ENCODE measurements around the gene GEN1. TPM values are rescaled to one million over a fixed set of nuclear protein-coding genes. Genes with fewer than 3 reads are reported as not detected.

Gene GEN1
- total and polyA plus RNA-seq, 2 of the 13 experiments (the other 11 are each of a cell fraction or from before 2014, with no cell fraction given): 9.9 to 27.1 TPM

- intact Hi-C loops (cut with micrococcal nuclease; ENCODE audit: unreplicated experiment) (no loop called here), in situ Hi-C loops (cut with HindIII; ENCODE audit: extremely low pct_ligation_motif_present, low pct_unique_long_range_greater_than_20kb) (no loop called here)
- H3K4me1 ChIP-seq (ENCODE audit: insufficient read depth, low read length): peaks cover 8% of the 10 kb centered on the region
- TF ChIP-seq CCAR2 (optimal IDR thresholded peaks at IDR 0.05; ENCODE audit: low read depth, low read length): no peak
- no peak for TF ChIP-seq MIXL1 (CRISPR knock-in tag; IDR thresholded peaks at IDR 0.05)
- no peak for TF ChIP-seq MXD1 (CRISPR knock-in tag; IDR thresholded peaks at IDR 0.05)
- TF ChIP-seq ZNF280B (CRISPR knock-in tag; IDR thresholded peaks at IDR 0.05; ENCODE audit: borderline replicate concordance): no peak
- TF ChIP-seq ZXDC (CRISPR knock-in tag; IDR thresholded peaks at IDR 0.05): no peak
- TF ChIP-seq HIC2 (CRISPR knock-in tag; IDR thresholded peaks at IDR 0.05; ENCODE audit: low read depth): no peak
- no peak for TF ChIP-seq ZNF331 (CRISPR knock-in tag; IDR thresholded peaks at IDR 0.05)
- no peak overlapping the region for H3K4me3 ChIP-seq (replicated peaks in 1 of 3; ENCODE audit: insufficient read depth in 1 of 3, low read depth in 2 of 3, low read length in 3 of 3)
- ChIA-PET CTCF (ENCODE audit: low intra/inter-chr PET ratio, low total read pairs) (no interaction called here), POLR2A (interaction anchor here (0.7 kb wide), 1 partner anchor 29 kb away, joined by 3 read pairs; no protein-coding TSS in a partner anchor)
- no peak overlapping the region for H3K4me2 ChIP-seq (ENCODE audit: low read depth, low read length)
- no peak for DNase-seq (ENCODE audit: low spot score)
- H3K27ac ChIP-seq (ENCODE audit: extremely low read length, insufficient read depth, low read length): no peak overlapping the region
- WGBS (ENCODE audit: low lambda C conversion rate): 41% methylated on average over 8 of the region's 8 CpGs
- no peaks in the 10 kb centered on the region for H3K79me2 ChIP-seq (ENCODE audit: insufficient read depth, low read length)
- H3K27me3 ChIP-seq (ENCODE audit: control insufficient read depth in 1 of 2, insufficient read depth in 2 of 2, low read length in 2 of 2): peaks cover 0 to 12% of the 10 kb centered on the region in 2 experiments; a peak in 2 of 5 replicates
- FAIRE-seq: no peak
- no peak overlapping the region for H2AFZ ChIP-seq (ENCODE audit: low read length)
- no TSS peak for BruUV-seq (replicated peaks)
- H4K20me1 ChIP-seq (ENCODE audit: insufficient read depth, low read length): no peaks in the 10 kb centered on the region
- peak; percentile 37; the same call in 2 of the 3 replicates for ATAC-seq
- no peaks in the 10 kb centered on the region for H3K9me3 ChIP-seq (ENCODE audit: low read length)
- H3K36me3 ChIP-seq (replicated peaks in 1 of 2; ENCODE audit: control insufficient read depth in 1 of 2, insufficient read depth in 2 of 2, low read length in 2 of 2): no peaks in the 10 kb centered on the region
- H3K9ac ChIP-seq (ENCODE audit: insufficient read depth, low read depth, low read length): no peak overlapping the region
These were observed 51.9 kb downstream of the GEN1 start for GRCh38 chr2:17805717-17806363.

Data from HepG2 (cell line).